ENCODE data around the gene BLID. TPM values are rescaled to one million over a fixed set of nuclear protein-coding genes. Genes with fewer than 3 reads are reported as not detected.

BLID gene
- polyA plus RNA-seq, 1 donor, result not detected

GRCh38 chr11:122105044-122105758 is 10.8 kb downstream of the BLID start:
- DNase-seq (ENCODE audit: low read depth), result no peak

- DNase-seq (ENCODE audit: low read depth), result no peak
Measured at GRCh38 chr11:122104341-122104740, 11.7 kb downstream of the BLID start.

- DNase-seq (ENCODE audit: low read depth), result no peak
Measured at GRCh38 chr11:122103726-122104125, 12.3 kb downstream of the BLID start.

- DNase-seq (ENCODE audit: low read depth), result no peak
Measured at GRCh38 chr11:122103321-122103720, 12.7 kb downstream of the BLID start.

GRCh38 chr11:122102426-122102825 is 13.6 kb downstream of the BLID start:
- DNase-seq (ENCODE audit: low read depth), result no peak

GRCh38 chr11:122101625-122102291 is 14.3 kb downstream of the BLID start:
- peak; percentile 85 for DNase-seq (ENCODE audit: low read depth)

- no peak for DNase-seq (ENCODE audit: low read depth)
Measured at GRCh38 chr11:122100756-122101080, 15.3 kb downstream of the BLID start.

- DNase-seq (ENCODE audit: low read depth), result no peak
Measured at GRCh38 chr11:122100037-122100755, 15.8 kb downstream of the BLID start.

GRCh38 chr11:122099374-122100036 is 16.5 kb downstream of the BLID start:
- DNase-seq (ENCODE audit: low read depth), result no peak

GRCh38 chr11:122098261-122098980 is 17.6 kb downstream of the BLID start:
- DNase-seq (ENCODE audit: low read depth), result no peak

GRCh38 chr11:122097419-122098001 is 18.5 kb downstream of the BLID start:
- no peak for DNase-seq (ENCODE audit: low read depth)

- DNase-seq (ENCODE audit: low read depth), result no peak
Measured at GRCh38 chr11:122096272-122097112, 19.5 kb downstream of the BLID start.

- DNase-seq (ENCODE audit: low read depth), result no peak
Measured at GRCh38 chr11:122095681-122096262, 20.2 kb downstream of the BLID start.

GRCh38 chr11:122094836-122095235 is 21.2 kb downstream of the BLID start:
- DNase-seq (ENCODE audit: low read depth), result no peak

- no peak for DNase-seq (ENCODE audit: low read depth)
Measured at GRCh38 chr11:122093731-122094275, 22.2 kb downstream of the BLID start.

GRCh38 chr11:122091835-122092234 is 24.2 kb downstream of the BLID start:
- DNase-seq (ENCODE audit: low read depth), result no peak

- DNase-seq (ENCODE audit: low read depth), result no peak
Measured at GRCh38 chr11:122089111-122089510, 26.9 kb downstream of the BLID start.

- DNase-seq (ENCODE audit: low read depth), result no peak
Measured at GRCh38 chr11:122085712-122086111, 30.3 kb downstream of the BLID start.

GRCh38 chr11:122085264-122085663 is 30.8 kb downstream of the BLID start:
- no peak for DNase-seq (ENCODE audit: low read depth)

- DNase-seq (ENCODE audit: low read depth), result no peak
Measured at GRCh38 chr11:122082205-122082604, 33.8 kb downstream of the BLID start.
